M059J (cell line): Measurements from ENCODE around the gene BRWD1. TPM values are rescaled to one million over a fixed set of nuclear protein-coding genes. Genes with fewer than 3 reads are reported as not detected.
"Not testable (repeated sequence)": the region's sequence is repeated elsewhere in the genome, so short reads cannot be mapped to it uniquely, and the experiment has no call there.

Source experiments
- DNase-seq: peaks from one replicate; pipeline ENCODE4 v3.0.0-alpha.2; 2012; ENCODE audit warnings: low read depth
- total RNA-seq: library from RNA; depleted of rRNA; stranded (reverse); fragments of >200 nt; shearing (Covaris generic); gene quantifications from 2 replicates; pipeline ENCODE4 v1.2.3, GENCODE V29; 2014

BRWD1 gene
- total RNA-seq, 1 experiment from 2014 or later: 39.5 TPM

DNA sequence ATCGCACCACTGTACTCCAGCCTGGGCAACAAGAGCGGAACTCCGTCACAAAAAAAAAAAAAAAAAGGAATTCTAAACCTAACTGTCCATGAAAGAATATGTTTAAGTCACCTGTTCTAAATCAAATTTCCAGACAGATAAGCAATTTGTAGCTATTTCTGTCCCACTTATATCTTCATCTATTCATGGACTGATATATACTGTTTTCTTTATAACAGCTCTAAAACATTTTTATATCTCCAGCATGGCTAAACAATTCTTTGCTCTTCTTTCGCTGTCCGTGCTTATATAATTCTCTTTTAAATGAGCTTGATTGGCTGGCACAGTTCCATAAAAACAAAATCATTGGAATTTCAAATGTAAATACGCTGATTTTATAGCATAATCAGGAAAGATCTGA is 30.5 kb downstream of the BRWD1 start:
- no peak for DNase-seq

DNA sequence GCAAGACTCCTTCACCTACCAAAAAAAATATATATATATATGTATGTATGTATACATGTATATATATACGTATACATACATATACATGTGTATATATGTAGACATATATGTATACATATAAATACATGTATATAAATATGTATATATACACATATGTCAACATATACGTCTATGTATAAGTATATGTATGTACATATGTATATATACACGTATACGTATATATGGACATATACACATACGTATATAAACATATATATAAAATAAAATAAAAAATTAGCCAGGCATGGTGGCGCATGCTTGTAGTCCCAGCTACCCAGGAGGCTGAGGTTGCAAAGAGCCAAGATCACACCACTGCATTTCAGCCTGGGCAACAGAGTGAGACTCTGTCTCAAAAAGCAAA is 31.6 kb downstream of the BRWD1 start:
- no peak for DNase-seq

- DNase-seq: no peak
These were observed 32.2 kb downstream of the BRWD1 start for GRCh38 chr21:39281207-39281606.

DNA sequence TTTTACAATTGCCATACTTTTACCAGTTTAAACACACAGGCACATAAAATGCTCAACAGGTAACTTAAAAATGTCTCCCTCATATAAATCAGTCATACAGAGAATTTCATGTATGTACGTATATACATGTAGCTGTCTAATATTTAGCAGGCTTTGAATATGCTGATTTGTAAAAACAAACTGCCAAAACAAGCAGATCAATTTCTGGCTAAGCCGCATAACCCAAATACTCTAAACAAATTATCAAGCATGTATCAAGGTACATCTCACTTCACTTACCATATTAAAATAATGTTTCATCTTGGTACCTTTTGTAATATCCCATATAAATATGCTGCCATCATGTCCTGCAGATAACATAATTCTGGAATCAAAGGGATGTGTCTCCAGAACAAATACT is 43.8 kb downstream of the BRWD1 start:
- DNase-seq: no peak

GRCh38 chr21:39265603-39266002 is 47.8 kb downstream of the BRWD1 start:
- DNase-seq: no peak

- DNase-seq: no peak
These were observed 50.1 kb downstream of the BRWD1 start for GRCh38 chr21:39263372-39263771.

GRCh38 chr21:39258207-39258606 is 55.2 kb downstream of the BRWD1 start:
- no peak for DNase-seq

DNA sequence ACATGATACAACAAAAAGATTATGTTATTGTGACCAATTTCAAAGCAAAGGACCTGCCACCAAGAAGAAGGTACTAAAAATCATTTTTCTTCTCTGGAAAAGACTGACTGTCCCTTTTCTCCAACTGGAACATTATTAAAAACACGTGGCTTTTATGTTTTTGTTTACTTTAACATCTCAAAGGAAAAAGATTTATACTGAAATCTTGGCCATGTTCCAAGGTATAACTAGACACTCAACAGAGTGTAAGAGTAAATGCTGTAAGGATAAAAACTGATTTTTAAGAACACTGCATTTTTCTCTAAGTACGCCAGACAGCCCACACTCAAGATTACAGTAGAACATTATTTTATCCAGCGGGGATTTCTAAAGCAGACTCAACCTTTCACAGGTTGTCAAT is 62.1 kb downstream of the BRWD1 start:
- DNase-seq: no peak

DNA sequence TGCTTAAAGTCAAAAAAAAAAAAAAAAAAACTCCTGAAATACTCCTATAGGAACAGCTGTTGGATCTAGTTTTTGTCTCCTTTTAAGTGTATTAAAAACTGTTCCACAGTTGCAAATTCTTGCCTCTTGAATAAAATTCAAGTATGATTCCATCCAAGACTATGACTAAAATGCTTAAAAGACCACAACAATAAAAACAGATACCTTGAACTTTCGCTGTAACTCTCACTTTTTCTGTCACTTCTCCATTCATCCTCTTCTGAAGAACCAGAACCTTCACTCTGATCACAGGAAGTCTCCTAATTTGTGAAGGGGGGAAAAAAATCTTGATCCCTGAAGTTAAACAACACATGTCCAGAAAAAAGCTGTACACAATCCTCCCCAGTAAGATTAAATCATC is 75.2 kb downstream of the BRWD1 start:
- DNase-seq: no peak

DNA sequence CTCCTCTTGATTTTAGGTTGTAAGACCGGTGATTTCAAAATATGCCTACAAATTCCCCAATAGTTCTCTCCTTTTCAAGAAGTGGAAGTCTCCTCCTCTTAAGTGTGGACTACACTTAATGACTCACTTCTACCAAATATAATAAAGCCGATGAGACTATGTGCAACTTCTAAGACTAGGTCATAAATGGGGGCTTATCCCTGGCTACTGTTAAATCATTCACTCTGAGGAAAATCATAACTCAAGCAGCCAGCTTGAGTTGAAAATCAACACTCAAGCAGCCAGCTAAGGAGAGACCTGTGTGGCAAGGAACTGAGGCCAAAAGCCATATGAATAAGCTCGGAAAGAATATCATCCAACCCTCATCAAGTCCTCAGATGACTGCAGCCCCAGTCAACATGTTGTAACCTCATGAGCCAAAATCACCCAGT is 80.6 kb downstream of the BRWD1 start:
- DNase-seq: no peak

GRCh38 chr21:39224930-39225329 is 88.5 kb downstream of the BRWD1 start:
- no peak for DNase-seq

GRCh38 chr21:39221997-39222486 is 91.4 kb downstream of the BRWD1 start:
- DNase-seq: no peak

- DNase-seq: no peak
These were observed 92.0 kb downstream of the BRWD1 start for GRCh38 chr21:39221282-39221996.

- not testable (repeated sequence) for DNase-seq
These were observed 92.6 kb downstream of the BRWD1 start for GRCh38 chr21:39220875-39221274.

GRCh38 chr21:39220150-39220549 is 93.3 kb downstream of the BRWD1 start:
- DNase-seq: no peak

DNA sequence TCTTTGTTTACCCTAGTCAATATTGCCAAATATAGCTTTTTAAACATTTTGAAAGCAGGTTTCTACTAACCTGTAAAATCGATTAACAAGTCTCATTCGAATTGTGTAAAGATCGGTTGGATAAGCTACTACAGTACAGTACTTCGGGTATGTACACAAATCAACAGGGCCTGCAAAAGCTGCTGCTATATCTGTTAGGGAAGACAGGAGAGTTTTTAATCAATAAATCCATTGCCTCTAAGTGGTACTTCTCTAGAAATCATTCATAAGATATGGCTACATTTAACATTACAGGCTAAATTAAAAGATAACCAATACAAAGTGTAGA is 95.4 kb downstream of the BRWD1 start:
- DNase-seq: no peak

- DNase-seq: no peak
These were observed 95.9 kb downstream of the BRWD1 start for GRCh38 chr21:39217356-39218081.

DNA sequence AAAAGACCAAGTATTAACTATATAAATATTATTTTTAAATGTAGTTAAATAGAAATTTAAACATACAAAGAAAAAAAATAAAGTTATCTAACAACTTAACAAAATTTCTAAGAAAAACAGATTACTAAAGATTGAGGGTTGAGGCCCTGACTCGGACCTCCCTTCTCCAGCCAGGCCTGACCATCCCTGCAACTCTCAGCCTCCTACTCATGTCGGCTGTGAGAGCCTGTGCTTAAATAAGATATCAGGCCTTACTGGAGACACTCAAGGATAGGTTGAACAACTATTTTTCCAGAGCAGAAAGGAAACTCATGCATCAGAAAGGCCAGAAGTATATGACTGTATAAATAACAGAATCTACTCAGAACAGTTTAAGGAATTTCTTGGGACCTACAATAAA is 97.1 kb downstream of the BRWD1 start:
- DNase-seq: no peak

GRCh38 chr21:39215078-39215477 is 98.4 kb downstream of the BRWD1 start:
- no peak for DNase-seq

DNA sequence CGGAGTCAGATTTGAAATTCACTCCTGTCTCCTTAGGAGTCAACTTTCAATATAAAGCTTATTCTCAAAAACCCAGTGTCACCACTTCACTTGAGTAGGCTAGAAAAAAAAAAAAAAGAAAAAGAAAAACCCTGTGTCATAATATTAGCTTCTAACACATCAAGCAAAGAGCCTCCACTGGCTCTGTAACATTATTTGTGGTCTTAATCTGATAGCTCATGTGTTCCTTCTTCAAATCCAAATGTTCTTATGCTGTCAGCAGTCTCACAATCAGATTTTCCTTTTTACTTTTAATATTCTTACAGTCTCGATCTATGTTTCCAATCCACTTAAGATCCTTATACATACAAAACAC is 104.1 kb downstream of the BRWD1 start:
- DNase-seq: no peak

DNA sequence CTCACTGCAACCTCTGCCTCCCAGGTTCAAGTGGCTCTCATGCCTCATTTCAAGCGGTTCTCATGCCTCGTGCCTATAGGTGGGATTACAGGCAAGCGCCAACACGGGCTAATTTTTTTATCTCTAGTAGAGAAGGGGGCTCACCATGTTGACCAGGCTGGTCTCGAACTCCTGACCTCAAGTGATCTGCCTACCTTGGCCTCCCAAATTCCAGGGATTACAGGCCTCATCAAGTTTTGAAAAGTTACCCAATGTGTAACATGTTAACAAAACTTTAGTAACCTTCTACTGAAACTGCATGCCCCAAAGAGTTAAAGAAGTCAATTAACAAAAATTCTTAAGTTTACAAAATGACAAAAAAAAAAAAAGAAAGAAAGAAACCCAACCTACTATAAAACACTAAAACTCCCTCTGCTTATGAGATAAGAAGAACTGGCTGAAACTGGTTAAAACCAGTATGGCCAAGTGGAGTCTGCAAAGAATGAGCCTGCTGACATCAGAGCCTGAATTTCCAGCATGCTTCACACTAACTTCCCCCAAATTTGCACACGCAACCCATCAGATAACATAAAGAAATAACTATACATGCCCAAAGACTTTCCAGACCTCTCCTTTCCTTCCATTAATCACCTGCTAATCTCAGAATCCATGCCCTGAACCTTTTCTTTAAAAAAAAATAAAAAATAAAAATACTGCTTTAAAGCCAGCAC is 104.7 kb downstream of the BRWD1 start:
- no peak for DNase-seq

- DNase-seq: no peak
These were observed 109.3 kb downstream of the BRWD1 start for GRCh38 chr21:39204134-39204533.

DNA sequence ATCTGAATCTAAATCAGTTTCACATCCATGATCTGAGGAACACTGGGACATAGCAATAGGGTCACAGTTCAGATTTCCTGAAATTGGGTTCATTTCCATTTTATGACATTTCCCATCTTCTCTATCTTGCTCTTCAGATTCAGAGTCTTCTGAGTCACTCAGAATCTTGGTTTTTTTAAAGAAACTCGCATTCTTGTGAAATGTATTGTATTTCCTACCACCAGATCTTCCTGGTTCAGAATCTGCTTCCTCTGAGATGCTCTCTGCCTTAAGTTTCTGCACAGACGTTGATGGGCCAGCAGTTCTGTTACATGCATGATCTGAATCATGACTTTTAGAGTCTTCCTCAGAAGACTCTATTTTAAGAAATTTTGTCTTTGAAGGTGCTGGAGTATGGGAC is 114.6 kb downstream of the BRWD1 start:
- no peak for DNase-seq
